SK-N-SH treated with all-trans-retinoic acid at 6 μM for 48 hours (cell line): ENCODE results near the gene EPGN.

Source experiments
- ATAC-seq: fragments of 200-7000 bp; cut with Tn5 transposase; 3 replicates; pipeline ENCODE4 v1.9.1; 2020; ENCODE audit warnings: mild to moderate bottlenecking, moderate library complexity
- CSDC2 ChIP-seq: fragments of 250-450 bp; sonication (Bioruptor Pico); IDR thresholded peaks from 2 replicates; pipeline ENCODE4 v1.5.0; 2020; ENCODE audit warnings: mild to moderate bottlenecking, moderate library complexity
- GLIS3 ChIP-seq: fragments of 250-450 bp; sonication (Bioruptor Pico); IDR thresholded peaks from 2 replicates; pipeline ENCODE4 v1.5.0; 2020; ENCODE audit warnings: mild to moderate bottlenecking, moderate library complexity
- ISL1 ChIP-seq: fragments of 250-450 bp; sonication (Bioruptor Pico); IDR thresholded peaks from 2 replicates; pipeline ENCODE4 v2.1.2; 2022; ENCODE audit warnings: mild to moderate bottlenecking, moderate library complexity
- OSR1 ChIP-seq: fragments of 250-450 bp; sonication (Bioruptor Pico); IDR thresholded peaks from 2 replicates; pipeline ENCODE4 v1.8.0; 2022; ENCODE audit warnings: moderate library complexity, mild to moderate bottlenecking, inconsistent platforms
- SNAI2 ChIP-seq: fragments of 250-450 bp; sonication (Bioruptor Pico); IDR thresholded peaks from 2 replicates; pipeline ENCODE4 v1.5.0; 2020; ENCODE audit warnings: mild to moderate bottlenecking, moderate library complexity
- TCF4 ChIP-seq: fragments of 250-450 bp; sonication (Bioruptor Pico); IDR thresholded peaks from 2 replicates; pipeline ENCODE4 v1.8.0; 2021; ENCODE audit warnings: mild to moderate bottlenecking, moderate library complexity, borderline replicate concordance
- ZFP30 ChIP-seq: fragments of 450-650 bp; formaldehyde crosslinking; IDR thresholded peaks from 2 replicates; pipeline ENCODE4 v1.5.0; 2022; ENCODE audit warnings: mild to moderate bottlenecking, moderate library complexity
- ZNF70 ChIP-seq: fragments of 450-650 bp; formaldehyde crosslinking; IDR thresholded peaks from 2 replicates; pipeline ENCODE4 v1.5.0; 2020; ENCODE audit warnings: mild to moderate bottlenecking, moderate library complexity
- TF ChIP-seq, protein P1 (sequence below): fragments of 250-450 bp; sonication (Bioruptor Pico); IDR thresholded peaks from 2 replicates; pipeline ENCODE4 v1.5.0; 2020; ENCODE audit warnings: mild to moderate bottlenecking, moderate library complexity
- TF ChIP-seq, protein P2 (sequence below): fragments of 250-450 bp; sonication (Bioruptor Pico); IDR thresholded peaks from 2 replicates; pipeline ENCODE4 v1.5.1; 2021; ENCODE audit warnings: mild to moderate bottlenecking, moderate library complexity
- TF ChIP-seq, protein P3 (sequence below): fragments of 250-450 bp; sonication (Bioruptor Pico); IDR thresholded peaks from 2 replicates; pipeline ENCODE4 v1.8.0; 2020; ENCODE audit warnings: mild to moderate bottlenecking, moderate library complexity, borderline replicate concordance
- TF ChIP-seq, protein P4 (sequence below): fragments of 250-450 bp; sonication (Bioruptor Pico); IDR thresholded peaks from 2 replicates; pipeline ENCODE4 v1.5.1; 2020; ENCODE audit warnings: low read depth, mild to moderate bottlenecking, moderate library complexity

The EPGN gene

DNA sequence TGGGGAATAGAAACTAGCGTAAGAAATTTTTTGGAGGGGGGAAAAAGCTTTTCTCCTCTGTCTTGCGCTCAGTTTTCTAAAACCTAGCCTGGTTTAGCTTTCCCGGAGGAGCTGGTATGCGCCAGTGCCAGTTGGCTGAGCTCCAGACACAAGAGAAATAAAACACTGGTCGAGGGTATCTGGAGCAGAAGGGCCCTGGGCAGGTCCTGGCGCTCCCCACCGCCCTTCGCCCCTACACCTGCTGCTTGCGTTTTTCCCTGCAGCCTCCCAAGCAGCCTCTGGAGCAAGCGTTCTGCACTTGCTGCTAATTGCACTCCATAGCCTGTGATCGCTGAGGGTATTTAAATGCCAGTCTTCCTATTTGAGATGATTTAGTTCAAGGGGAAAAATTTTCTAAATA is 57.5 kb downstream of the EPGN start:
- ATAC-seq: peak; percentile 26; the same call in 2 of the 3 replicates
- TF ChIP-seq ZFP30 (CRISPR knock-in tag): no peak
- TF ChIP-seq, protein P1, sequence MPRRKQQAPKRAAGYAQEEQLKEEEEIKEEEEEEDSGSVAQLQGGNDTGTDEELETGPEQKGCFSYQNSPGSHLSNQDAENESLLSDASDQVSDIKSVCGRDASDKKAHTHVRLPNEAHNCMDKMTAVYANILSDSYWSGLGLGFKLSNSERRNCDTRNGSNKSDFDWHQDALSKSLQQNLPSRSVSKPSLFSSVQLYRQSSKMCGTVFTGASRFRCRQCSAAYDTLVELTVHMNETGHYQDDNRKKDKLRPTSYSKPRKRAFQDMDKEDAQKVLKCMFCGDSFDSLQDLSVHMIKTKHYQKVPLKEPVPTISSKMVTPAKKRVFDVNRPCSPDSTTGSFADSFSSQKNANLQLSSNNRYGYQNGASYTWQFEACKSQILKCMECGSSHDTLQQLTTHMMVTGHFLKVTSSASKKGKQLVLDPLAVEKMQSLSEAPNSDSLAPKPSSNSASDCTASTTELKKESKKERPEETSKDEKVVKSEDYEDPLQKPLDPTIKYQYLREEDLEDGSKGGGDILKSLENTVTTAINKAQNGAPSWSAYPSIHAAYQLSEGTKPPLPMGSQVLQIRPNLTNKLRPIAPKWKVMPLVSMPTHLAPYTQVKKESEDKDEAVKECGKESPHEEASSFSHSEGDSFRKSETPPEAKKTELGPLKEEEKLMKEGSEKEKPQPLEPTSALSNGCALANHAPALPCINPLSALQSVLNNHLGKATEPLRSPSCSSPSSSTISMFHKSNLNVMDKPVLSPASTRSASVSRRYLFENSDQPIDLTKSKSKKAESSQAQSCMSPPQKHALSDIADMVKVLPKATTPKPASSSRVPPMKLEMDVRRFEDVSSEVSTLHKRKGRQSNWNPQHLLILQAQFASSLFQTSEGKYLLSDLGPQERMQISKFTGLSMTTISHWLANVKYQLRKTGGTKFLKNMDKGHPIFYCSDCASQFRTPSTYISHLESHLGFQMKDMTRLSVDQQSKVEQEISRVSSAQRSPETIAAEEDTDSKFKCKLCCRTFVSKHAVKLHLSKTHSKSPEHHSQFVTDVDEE (CRISPR knock-in tag): no peak
- no peak for TF ChIP-seq OSR1 (CRISPR knock-in tag)
- TF ChIP-seq, protein P2, sequence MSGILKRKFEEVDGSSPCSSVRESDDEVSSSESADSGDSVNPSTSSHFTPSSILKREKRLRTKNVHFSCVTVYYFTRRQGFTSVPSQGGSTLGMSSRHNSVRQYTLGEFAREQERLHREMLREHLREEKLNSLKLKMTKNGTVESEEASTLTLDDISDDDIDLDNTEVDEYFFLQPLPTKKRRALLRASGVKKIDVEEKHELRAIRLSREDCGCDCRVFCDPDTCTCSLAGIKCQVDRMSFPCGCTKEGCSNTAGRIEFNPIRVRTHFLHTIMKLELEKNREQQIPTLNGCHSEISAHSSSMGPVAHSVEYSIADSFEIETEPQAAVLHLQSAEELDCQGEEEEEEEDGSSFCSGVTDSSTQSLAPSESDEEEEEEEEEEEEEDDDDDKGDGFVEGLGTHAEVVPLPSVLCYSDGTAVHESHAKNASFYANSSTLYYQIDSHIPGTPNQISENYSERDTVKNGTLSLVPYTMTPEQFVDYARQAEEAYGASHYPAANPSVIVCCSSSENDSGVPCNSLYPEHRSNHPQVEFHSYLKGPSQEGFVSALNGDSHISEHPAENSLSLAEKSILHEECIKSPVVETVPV: no peak
- no peak for TF ChIP-seq ZNF70 (CRISPR knock-in tag)
- no peak for TF ChIP-seq CSDC2 (CRISPR knock-in tag)
- TF ChIP-seq, protein P3, sequence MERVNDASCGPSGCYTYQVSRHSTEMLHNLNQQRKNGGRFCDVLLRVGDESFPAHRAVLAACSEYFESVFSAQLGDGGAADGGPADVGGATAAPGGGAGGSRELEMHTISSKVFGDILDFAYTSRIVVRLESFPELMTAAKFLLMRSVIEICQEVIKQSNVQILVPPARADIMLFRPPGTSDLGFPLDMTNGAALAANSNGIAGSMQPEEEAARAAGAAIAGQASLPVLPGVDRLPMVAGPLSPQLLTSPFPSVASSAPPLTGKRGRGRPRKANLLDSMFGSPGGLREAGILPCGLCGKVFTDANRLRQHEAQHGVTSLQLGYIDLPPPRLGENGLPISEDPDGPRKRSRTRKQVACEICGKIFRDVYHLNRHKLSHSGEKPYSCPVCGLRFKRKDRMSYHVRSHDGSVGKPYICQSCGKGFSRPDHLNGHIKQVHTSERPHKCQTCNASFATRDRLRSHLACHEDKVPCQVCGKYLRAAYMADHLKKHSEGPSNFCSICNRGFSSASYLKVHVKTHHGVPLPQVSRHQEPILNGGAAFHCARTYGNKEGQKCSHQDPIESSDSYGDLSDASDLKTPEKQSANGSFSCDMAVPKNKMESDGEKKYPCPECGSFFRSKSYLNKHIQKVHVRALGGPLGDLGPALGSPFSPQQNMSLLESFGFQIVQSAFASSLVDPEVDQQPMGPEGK (CRISPR knock-in tag): no peak
- TF ChIP-seq, protein P4, sequence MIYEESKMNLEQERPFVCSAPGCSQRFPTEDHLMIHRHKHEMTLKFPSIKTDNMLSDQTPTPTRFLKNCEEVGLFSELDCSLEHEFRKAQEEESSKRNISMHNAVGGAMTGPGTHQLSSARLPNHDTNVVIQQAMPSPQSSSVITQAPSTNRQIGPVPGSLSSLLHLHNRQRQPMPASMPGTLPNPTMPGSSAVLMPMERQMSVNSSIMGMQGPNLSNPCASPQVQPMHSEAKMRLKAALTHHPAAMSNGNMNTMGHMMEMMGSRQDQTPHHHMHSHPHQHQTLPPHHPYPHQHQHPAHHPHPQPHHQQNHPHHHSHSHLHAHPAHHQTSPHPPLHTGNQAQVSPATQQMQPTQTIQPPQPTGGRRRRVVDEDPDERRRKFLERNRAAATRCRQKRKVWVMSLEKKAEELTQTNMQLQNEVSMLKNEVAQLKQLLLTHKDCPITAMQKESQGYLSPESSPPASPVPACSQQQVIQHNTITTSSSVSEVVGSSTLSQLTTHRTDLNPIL (CRISPR knock-in tag): no peak
- no peak for TF ChIP-seq SNAI2 (CRISPR knock-in tag)
- TF ChIP-seq ISL1 (CRISPR knock-in tag): no peak
- TF ChIP-seq GLIS3 (CRISPR knock-in tag): no peak
- TF ChIP-seq TCF4 (CRISPR knock-in tag): no peak
- TF ChIP-seq, all 23 proteins: peak for 0
